Middle frontal gyrus (tissue), 1 donor: ENCODE measurements around the gene MTHFD2.
"Not testable (repeated sequence)": the region's sequence is repeated elsewhere in the genome, so short reads cannot be mapped to it uniquely, and the experiment has no call there.

Experiments
- DNase-seq: peaks from one replicate; pipeline ENCODE4 v3.0.0-alpha.2; 2015; ENCODE audit warnings: low spot score; ENCODE audit errors: extremely low spot score

The MTHFD2 gene

GRCh38 chr2:74197049-74197448 is 1.4 kb upstream of the MTHFD2 start:
- DNase-seq, result no peak

DNA sequence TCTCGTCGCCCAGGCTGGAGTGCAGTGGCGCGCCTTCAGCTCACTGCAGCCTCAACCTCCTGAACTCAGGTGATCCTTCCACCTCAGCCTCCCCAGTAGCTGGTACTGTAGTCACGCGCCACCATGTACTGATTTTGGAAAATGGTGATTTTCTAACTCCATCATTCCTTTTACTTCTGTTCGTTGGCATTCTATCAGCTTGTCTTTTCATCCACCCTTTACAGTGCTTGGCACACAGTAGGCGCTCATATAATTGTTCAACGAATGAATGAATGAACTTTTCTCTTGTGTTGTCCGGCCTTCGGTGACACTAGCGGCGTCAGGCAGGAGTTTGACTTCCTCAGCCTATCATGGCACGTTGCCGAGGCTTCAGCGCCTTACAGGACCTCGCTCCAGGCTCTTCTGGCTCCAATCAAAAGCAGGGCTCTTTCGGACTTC is 373 bp upstream of the MTHFD2 start:
- DNase-seq, result no peak

DNA sequence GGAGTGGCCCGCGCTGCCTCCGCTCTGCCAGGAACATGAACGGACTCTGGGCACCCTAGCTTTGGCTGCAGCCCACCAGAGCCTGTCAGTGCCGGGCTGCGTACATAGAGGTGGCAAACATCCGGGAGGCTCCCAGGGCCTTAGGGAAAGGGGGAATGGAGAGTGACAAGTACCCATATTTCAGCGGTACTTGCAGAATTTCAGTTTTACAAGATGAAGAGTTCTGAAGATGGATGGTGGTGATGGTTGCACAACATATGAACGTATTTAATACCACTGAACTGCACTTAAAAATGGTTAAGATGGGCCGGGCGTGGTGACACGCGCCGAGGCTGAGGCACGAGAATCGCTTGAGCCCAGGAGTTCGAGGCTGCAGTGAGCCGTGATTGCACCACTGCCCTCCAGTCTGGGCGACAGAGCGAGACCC is 873 bp downstream of the MTHFD2 start:
- no peak for DNase-seq

DNA sequence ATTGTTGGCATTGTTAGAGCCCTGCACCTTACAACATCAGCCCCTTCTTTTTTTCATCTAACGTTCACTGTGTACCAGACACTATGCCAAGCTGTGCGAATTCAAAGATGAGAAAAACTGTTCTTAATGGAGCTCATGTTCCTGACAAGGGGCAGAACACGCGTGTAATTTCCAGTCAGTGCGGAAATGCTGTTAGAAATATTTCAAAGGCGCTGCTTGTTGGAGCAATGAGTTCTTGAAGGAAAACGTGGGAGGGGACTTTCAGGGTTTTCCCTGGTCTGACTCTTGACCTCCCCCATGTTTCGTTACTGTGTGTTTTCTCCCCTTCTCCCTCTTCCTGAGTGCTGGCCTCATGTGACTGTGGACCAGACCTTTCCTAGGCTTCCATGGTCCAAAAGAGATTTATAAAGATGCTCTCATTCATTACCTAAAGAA is 1.5 kb downstream of the MTHFD2 start:
- DNase-seq, result no peak

GRCh38 chr2:74201196-74201595 is 2.8 kb downstream of the MTHFD2 start:
- no peak for DNase-seq

- no peak for DNase-seq
Observed at GRCh38 chr2:74201596-74201995, 3.2 kb downstream of the MTHFD2 start.

DNA sequence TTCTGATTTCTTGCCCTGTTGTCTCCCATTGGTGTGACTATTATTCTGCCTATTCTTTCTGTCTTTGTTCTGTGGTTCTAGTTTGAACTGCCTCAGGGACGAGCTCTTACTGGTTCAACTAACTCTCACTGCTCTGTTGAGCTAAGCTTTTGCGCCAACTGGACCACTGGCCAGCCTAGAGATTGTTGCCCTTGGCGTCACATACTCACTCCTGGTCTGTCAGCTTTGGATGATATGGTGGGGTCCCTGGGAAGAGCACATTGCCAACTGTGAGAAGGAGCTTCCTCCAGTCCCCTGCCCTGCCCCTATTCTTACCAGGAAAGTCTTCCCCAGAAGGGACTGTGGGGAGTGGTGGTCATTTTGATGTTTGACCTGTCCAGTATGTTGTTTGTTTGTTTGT is 6.0 kb downstream of the MTHFD2 start:
- DNase-seq, result no peak

DNA sequence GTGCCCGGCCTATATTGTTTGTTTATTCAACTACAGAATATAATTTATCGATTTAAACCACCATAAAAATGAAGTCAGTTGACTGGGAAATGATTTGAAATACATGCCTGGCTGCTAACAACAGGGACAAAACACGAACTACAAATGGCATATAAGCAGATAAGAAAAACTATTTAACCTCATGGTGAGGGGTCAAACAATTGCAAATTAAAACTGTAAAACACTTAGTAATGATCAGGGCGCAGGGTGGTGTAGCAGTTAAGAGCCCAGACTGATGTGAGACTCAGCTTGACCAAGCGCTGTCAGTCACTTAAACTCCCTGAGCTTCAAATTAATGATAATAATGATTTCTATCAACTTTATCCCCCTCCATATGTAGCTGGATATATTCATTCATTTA is 6.7 kb downstream of the MTHFD2 start:
- DNase-seq, result no peak

GRCh38 chr2:74205596-74205995 is 7.2 kb downstream of the MTHFD2 start:
- DNase-seq, result no peak

DNA sequence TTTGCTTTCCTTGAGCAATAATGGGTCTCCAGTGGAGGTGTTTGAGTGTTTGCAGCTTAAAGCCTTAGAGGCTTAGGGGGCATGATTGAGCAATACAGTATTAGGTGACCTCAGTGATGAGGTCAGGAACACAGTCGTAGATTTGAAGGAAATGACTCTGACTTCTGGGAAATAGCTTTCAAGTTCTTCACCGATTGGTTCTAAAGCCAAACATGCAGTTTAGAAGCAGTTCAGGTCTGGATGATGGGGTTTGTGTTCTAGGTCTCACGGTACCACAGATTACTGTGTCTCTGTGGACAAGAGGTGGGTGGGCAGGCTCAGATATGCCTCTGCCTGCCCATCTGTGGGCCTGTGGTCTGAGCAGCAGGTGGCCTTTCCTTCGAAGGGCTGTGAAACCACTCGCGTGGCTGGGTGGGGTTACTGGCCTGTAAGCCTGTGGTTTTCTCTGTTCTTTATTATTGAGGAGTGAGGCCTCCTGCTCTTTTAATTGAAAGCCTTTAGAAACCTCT is 7.8 kb downstream of the MTHFD2 start:
- no peak for DNase-seq

- DNase-seq, result no peak
Observed at GRCh38 chr2:74212702-74213410, 14.4 kb downstream of the MTHFD2 start.

- DNase-seq, result not testable (repeated sequence)
Observed at GRCh38 chr2:74215771-74216170, 17.4 kb downstream of the MTHFD2 start.

DNA sequence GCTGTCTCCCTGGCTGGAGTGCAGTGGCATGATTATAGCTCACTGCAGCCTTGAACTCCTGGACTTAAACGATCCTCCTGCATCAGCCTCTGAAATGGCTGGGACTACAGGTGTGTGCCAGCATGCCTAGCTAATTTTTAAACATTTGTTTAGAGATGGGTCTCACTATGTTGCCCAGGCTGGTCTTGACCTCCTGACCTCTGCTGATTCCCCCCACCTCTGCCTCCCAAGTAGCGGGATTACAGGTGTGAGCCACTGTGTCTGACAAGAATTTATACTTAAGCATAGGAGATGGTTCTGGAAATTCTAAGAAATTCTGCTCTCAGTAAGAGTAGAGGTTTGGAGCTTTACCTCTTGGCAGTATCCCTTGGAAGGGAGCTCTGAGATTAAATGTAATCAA is 18.2 kb downstream of the MTHFD2 start:
- DNase-seq, result no peak

GRCh38 chr2:74219846-74220486 is 21.6 kb downstream of the MTHFD2 start:
- no peak for DNase-seq

GRCh38 chr2:74221091-74221490 is 22.7 kb downstream of the MTHFD2 start:
- DNase-seq, result no peak

- DNase-seq, result no peak
Observed at GRCh38 chr2:74221604-74222299, 23.3 kb downstream of the MTHFD2 start.

DNA sequence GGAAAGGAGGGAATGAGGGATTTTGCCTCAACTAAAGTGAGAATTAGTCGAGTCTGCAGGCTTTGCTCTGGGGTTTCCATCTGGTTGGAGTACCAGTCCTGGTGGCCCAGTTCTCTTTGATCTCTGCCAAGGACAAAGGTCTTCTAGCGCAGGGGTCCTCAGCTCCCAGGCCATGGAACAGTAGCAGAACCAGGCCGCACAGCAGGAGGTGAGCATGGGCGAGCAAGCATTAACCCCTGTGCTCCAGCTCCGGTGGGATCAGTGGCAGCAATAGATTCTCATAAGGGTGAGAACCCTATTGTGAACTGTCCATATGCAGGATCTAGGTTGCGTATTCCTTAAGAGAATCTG is 23.9 kb downstream of the MTHFD2 start:
- DNase-seq, result no peak

DNA sequence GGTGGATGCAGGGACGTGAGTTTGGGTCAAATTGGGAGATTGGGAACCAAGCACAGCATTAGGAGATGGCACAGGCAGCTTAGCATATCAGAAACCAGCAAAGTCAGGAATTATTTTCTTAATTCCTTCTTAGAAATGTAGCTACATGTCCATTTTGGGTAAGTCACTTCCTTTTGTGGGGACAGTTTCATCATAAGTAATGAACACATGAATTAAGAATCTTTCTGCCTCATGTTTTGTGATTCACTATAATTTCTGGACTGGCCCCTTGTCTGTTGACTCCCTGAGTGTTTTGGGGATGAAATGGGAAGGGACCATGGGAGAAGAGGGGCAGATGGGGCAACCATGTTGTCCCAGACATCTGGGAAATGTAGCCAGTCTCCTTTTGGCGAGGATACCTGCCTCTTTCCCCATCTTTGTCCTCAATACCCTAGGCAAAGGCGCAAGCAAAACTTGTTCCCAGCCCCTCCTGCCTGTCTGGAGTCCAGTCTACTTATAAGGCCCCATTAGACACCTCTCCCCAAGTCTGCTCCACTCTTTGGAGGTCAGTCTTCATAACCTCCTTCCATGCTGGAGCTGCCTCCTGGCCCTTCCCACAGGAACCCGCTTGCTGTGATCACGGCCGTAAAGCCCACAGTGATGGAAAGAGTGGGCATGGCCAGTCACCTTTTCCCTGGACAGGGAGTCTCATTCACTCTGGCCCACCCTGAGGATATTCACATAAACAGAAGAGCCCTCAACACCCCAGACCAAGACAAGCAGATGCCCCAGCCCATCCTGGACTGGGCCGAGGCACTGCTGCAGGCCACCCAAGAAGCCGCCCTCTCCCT is 25.7 kb downstream of the MTHFD2 start:
- DNase-seq, result no peak

DNA sequence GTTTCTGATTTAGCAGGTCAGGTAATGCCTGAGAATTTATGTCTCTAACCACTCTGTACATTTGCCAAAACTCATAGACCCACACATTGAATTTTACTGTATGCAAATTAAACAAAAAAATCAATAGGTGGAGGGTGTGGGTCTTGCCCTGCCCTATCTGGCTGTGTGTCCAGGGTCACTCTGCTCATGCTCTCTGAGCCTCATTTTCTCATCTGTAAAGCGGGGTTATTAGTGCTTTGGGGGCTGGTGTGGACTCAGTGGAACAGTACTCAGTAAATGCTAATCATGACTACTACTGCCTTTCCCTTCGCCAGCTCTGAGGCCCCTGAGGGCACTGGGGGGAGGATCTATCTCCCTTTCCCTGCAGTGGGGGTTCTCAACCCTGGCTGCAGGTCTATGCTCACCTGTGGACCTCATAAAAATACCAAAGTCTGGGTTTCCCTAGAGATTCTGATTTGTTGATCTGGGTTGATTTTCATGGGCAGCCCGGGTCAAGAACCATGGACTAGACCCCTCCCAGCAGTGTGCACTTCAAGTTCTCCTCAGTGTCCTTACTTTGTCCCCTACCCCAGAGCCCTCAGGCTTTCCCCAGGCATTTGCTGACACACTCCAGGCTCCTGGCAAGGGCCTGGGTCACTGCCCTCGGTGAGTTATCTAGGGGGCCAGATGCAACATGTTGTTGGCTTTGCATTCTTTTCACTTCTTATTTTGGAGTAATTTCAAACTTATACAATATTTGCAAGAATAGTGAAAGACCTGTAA is 27.5 kb downstream of the MTHFD2 start:
- no peak for DNase-seq

GRCh38 chr2:74226648-74227213 is 28.3 kb downstream of the MTHFD2 start:
- no peak for DNase-seq
